Measurements from ENCODE around the gene DSCAML1.

Gene DSCAML1

DNA sequence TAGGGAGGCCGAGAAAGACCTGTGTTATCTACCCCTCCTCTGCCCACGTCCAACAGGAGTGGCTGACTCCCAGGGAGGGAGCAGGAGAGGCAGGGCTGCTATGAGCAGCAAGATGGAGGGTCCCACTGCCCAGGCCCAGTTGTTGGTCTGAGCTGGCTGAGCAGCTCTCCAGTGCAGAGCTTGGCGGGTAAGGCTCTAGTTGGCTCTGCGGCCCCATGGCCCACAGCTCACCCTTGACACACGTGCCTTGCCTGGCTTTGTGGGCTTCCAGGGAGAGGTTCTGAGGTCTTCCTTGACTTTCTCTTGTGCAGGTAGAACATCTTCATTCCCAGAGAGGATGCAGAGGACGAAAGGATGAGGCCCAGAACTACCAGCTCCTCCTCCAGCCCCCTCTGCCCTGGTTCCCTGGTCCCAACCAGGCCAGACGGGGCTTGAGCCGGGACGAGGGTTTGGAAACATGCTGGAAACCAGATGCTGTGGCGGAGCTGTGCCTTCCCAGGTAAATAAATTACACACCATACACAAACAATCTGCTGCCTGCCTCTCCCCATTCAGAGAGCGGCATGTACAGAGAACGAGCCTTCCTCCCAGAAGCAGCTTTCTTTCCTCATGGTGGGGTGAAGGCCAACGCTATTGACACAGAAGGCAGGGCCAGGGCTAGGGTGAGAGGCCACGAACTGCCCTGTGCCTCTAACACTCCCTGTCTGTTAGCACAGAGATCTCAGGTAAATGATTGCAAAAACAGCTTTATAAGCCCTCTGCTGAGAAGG lies 48.1 kb downstream of the DSCAML1 start:
- H3K4me3 ChIP-seq (ENCODE audit: low read depth, low read length): no peak overlapping the region
- TF ChIP-seq, protein P1, sequence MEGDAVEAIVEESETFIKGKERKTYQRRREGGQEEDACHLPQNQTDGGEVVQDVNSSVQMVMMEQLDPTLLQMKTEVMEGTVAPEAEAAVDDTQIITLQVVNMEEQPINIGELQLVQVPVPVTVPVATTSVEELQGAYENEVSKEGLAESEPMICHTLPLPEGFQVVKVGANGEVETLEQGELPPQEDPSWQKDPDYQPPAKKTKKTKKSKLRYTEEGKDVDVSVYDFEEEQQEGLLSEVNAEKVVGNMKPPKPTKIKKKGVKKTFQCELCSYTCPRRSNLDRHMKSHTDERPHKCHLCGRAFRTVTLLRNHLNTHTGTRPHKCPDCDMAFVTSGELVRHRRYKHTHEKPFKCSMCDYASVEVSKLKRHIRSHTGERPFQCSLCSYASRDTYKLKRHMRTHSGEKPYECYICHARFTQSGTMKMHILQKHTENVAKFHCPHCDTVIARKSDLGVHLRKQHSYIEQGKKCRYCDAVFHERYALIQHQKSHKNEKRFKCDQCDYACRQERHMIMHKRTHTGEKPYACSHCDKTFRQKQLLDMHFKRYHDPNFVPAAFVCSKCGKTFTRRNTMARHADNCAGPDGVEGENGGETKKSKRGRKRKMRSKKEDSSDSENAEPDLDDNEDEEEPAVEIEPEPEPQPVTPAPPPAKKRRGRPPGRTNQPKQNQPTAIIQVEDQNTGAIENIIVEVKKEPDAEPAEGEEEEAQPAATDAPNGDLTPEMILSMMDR (conservative IDR thresholded peaks at IDR 0.05; ENCODE audit: low read depth, low read length): no peak

DNA sequence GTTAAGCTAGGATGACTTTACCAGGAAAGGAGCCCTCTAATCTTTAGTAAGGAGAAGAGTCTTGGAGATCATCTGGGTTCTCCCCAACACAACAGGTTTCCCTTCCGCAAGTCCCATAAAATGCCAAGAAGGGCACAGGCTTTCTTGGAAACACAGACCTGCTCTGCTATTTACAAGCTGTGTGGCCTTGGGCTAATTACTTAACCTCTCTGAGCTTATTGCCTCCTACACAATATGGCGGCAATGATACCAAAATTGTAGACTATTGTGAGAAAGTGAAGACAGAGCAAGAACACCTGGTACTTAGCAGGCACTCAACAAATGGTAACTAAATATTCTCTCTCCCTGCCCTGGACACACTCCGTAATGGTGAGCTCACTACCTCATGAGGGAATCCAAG lies 49.1 kb downstream of the DSCAML1 start:
- TF ChIP-seq, protein P1 (conservative IDR thresholded peaks at IDR 0.05; ENCODE audit: low read depth, low read length): no peak
- DNase-seq (ENCODE audit: low read depth): no peak
- H3K4me3 ChIP-seq (ENCODE audit: low read depth, low read length): no peak overlapping the region

More for the DNA sequence above, 48.1 kb downstream of the DSCAML1 start:
- DNase-seq (ENCODE audit: low read depth): no peak

DNA sequence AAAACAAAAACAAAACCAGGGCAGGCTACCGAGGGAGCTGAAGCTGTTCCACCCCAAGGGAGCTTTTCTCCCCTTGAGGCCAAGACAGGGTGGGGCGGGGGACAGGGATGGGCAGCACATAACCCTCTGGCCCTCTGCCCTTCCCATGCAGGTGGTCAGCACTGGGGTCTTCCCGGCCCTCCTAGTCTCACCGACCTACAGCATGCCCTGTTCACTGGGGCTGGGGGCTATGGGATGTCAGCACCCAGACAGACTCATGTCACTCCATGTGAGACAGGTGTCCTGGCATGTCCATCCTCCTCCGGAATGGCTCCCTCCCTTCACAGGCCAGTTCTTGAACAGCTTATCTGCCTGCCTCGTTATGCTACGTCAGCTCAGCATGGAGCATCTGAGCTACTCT lies 51.7 kb downstream of the DSCAML1 start:
- TF ChIP-seq, protein P1 (conservative IDR thresholded peaks at IDR 0.05; ENCODE audit: low read depth, low read length): no peak
- DNase-seq (ENCODE audit: low read depth): no peak
- H3K4me3 ChIP-seq (ENCODE audit: low read depth, low read length): no peak overlapping the region

DNA sequence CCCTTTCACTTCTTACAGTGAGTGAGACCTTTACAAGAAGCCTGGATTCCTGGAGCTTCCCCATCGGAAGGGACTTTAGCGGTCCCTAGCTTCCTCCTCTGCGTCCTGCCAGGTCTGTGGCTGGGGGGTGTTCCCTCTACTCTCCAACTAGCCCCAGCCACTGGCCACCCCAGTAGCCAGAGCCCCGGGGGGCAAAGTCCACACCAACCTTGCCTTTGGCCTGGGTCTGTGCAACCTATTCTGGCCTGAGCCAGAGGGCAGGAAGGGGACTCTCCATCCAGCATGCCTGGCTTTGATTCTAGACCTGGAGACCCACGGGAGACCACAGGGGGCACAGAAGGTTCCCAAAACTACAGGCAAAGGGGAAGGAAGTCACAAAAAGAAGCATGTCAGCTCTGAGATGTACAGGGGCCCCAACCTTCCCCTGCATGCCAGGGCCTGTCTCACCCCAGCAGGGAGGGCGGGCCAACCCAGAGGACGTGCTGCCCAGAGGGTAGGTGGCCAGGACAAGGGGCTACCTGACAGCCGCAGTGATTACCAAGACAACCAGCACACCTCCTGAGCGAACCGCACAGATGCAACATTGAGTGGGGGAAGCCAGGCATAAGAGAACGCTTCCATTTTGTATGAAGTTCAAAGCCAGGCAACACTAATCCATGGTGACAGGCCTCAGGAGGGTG lies 52.4 kb downstream of the DSCAML1 start:
- TF ChIP-seq, protein P1 (conservative IDR thresholded peaks at IDR 0.05; ENCODE audit: low read depth, low read length): no peak
- no peak overlapping the region for H3K4me3 ChIP-seq (ENCODE audit: low read depth, low read length)
- no peak for DNase-seq (ENCODE audit: low read depth)

DNA sequence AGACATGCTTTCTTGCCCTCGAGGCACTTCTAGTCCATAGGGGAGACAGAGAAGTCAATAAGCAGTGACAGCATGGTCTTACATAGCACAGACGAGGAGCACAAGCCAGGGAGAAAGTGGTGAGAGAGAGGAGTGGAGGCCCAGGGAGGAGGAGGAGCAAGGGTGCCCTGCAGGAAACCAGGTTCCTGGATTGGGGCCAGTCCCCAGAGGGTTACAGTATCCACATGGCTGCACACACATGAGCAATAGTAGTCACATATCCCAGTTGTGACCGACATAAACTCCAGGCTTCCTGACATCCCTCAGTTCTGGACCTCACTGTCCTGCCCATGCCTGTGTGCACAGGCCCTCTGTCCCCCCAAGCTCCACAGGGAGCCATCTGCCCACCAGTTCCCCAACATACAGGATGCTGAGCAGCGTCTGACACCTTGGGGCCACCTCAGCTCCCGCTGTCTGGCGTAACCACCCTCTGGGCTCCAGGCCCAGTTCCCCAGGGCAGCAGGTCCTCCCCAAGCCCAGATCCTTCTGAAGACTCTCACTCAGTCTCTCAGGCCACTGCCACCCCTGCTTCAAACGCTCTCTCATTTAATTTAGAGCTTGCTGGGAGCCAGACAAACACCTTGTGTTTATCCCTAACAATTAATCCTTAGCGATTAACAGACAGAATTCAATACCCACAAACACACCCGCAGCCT lies 53.7 kb downstream of the DSCAML1 start:
- DNase-seq (ENCODE audit: low read depth): no peak
- TF ChIP-seq, protein P1 (conservative IDR thresholded peaks at IDR 0.05; ENCODE audit: low read depth, low read length): no peak
- H3K4me3 ChIP-seq (ENCODE audit: low read depth, low read length): no peak overlapping the region

DNA sequence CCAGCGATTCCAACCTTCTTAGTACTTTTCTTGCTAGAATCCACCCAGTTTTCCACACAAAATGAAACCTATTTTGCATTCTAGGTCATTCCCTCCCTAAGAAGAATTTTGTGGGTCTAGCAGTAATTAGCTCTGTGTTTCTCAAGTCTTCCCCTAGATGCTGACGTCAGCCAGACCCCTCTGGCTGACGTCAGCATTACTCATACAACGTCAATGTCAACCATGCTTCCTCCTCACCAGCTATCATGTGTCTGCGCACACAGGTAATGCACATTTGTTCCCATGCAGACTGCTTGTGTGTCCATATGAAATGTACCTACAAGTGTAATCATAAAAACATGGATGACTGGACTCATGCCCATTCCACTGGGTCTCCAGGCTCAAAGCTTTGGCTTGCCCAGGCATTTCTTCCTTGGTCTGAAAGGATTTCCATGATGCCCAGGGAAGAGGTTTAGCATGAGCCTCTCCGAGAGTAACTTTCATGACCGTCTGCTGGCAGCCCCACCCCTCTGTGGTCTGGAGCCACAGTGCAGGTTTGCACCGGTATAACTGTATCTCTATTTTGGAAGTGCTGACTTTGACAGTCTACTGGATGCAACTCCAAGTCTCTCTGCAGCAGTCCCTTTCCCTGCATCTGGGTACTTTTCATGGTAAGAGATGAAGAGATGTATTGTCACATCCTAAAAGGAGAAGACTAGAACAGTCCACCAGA lies 58.6 kb downstream of the DSCAML1 start:
- DNase-seq (ENCODE audit: low read depth): no peak
- TF ChIP-seq, protein P1 (conservative IDR thresholded peaks at IDR 0.05; ENCODE audit: low read depth, low read length): no peak
- no peak overlapping the region for H3K4me3 ChIP-seq (ENCODE audit: low read depth, low read length)

Data from choroid plexus epithelial cell (primary cell).